ENCODE data around the gene HAUS7.
"Not testable (repeated sequence)": the region's sequence is repeated elsewhere in the genome, so short reads cannot be mapped to it uniquely, and the experiment has no call there.

The HAUS7 gene

GRCh38 chrX:153411255-153411987, 59.0 kb downstream of the HAUS7 start, which contains the start of gene ZFP92:
ZFP92 (plus strand) TSS chrX:153411472; CDS start chrX:153418323, 6,851 bp downstream.
- no peak for TF ChIP-seq JUND (IDR thresholded peaks at IDR 0.05; ENCODE audit: low read depth)
- no peak for DNase-seq (ENCODE audit: low read depth in 1 of 2, low spot score in 1 of 2)
- in situ Hi-C loops (cut with HindIII; ENCODE audit: low pct_unique_long_range_greater_than_20kb, low sequenced_read_pairs), result no loop called here

DNA sequence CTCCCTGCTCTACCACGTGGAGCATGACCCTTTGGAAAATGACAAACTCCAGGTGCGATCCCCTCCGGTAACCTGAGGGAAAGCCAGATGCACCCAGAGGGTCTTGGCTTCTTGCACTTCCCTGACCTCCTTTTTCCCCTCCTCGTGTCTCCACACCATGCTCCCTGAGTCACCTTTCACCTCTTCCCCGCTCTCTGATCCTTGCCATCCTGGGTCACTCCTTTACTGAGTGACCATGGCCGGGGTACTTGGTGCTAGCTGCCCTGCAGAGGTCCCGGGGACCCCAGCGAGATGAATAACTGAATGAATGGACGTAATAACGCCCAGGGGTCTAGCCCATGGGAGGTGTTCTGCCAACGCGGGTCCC, 59.5 kb downstream of the HAUS7 start:
- in situ Hi-C loops (cut with HindIII; ENCODE audit: low pct_unique_long_range_greater_than_20kb, low sequenced_read_pairs), result no loop called here
- TF ChIP-seq JUND (IDR thresholded peaks at IDR 0.05; ENCODE audit: low read depth), result no peak
- no peak for DNase-seq (ENCODE audit: low read depth in 1 of 2, low spot score in 1 of 2)

DNA sequence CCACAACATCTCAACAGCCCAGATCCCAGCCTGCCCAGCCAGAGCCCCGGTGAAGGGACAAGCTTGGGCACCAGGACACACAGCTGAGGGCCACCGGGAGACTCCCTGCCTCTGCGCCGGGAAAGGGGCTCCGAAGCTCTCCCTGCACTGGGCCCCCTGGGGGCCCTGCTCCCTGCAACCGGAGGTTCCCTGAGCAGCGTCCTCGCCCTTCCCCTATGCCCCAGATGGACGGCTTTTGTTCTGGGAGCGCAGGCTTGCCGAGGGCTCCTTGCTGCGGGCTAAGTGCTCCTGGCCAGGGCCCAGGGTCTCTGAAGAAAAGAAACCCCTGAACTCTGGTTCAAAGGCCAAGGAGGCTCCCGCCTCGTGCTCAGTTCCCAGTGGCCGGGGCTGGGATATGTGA, 60.0 kb downstream of the HAUS7 start:
- no peak for DNase-seq (ENCODE audit: low read depth in 1 of 2, low spot score in 1 of 2)
- TF ChIP-seq JUND (IDR thresholded peaks at IDR 0.05; ENCODE audit: low read depth), result no peak
- in situ Hi-C loops (cut with HindIII; ENCODE audit: low pct_unique_long_range_greater_than_20kb, low sequenced_read_pairs), result no loop called here

DNA sequence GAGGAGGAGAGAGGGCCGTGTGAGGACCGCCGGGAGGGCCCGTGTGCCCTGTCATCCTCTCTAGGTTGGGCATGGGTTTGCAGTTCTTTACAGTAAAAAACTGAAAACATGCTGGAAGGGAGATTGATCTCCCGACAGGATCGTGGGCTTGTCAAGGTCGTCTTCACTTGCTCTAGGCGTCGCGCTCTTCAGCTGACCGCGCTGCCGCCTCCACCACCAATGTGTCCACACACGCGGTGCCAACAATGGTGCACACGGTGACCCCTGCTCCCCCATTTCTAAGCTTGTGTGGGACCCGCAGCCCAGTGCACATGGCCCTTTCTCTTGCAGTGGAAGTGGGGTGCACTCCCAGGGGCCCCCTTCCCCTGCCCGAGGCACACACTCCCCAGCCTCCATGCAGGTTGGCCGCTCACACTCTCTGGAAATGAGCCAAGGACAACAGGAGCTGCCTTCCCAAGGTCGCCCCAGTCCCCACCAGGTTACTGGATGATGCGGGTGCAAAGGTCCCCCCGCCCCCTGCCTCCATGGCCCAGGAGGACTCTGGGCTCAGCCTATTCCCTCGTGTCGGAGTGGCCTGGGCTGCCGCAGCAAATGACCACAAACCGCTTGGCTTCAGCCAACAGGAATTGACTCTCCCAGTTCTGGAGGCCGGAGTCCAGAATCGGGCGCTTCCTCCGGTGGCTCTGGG, 60.8 kb downstream of the HAUS7 start:
- no peak for TF ChIP-seq JUND (IDR thresholded peaks at IDR 0.05; ENCODE audit: low read depth)
- in situ Hi-C loops (cut with HindIII; ENCODE audit: low pct_unique_long_range_greater_than_20kb, low sequenced_read_pairs), result no loop called here
- no peak for DNase-seq (ENCODE audit: low read depth in 1 of 2, low spot score in 1 of 2)

DNA sequence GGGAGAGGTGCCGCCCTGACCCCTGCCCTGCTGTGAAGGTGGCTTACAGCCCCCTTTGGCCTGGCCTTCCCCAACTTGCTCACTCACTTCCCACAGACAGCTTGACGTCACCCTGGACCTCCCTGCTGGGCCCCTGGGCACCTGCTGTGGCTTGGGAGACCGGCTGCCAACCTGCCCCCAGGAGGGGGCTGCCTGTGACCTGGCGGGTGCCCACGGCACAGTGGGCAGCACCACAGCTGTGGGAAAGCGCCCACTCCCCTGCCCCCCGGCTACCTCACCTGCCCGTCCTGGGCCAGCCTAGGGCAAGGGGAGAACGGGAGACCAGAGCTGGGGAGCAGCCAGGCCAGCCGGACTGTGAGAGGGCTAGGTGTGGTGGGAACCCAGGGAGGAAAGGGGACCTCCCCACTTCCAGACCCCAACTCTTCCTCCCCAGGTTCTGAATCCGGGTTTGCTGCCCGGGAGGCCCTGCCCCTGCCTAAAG, 61.5 kb downstream of the HAUS7 start:
- no peak for TF ChIP-seq JUND (IDR thresholded peaks at IDR 0.05; ENCODE audit: low read depth)
- DNase-seq (ENCODE audit: low read depth in 1 of 2, low spot score in 1 of 2), result no peak
- in situ Hi-C loops (cut with HindIII; ENCODE audit: low pct_unique_long_range_greater_than_20kb, low sequenced_read_pairs), result no loop called here

- DNase-seq (ENCODE audit: low read depth in 1 of 2, low spot score in 1 of 2), result no peak
- in situ Hi-C loops (cut with HindIII; ENCODE audit: low pct_unique_long_range_greater_than_20kb, low sequenced_read_pairs), result no loop called here
- no peak for TF ChIP-seq JUND (IDR thresholded peaks at IDR 0.05; ENCODE audit: low read depth)
These were observed 62.1 kb downstream of the HAUS7 start for GRCh38 chrX:153408221-153408721.

DNA sequence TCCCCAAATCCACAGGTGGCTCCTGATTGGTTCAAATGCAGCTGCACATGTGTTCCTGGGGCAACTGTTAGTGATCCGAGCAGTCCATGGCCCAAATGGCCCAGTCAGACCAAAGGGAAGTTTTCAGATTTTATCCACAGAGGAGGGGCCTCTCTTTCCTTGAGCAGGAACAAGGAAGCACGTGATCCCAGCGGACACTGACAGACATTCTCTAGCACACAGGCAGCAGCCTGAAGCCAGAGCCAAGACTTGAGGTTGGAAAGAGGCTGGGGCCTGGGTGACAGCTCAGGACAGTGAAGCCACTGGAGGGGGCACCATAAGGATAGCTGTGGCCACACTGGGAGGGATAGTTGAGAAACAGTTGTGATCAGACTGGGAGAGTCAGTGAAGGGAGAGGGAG, 62.6 kb downstream of the HAUS7 start:
- no peak for TF ChIP-seq JUND (IDR thresholded peaks at IDR 0.05; ENCODE audit: low read depth)
- DNase-seq (ENCODE audit: low read depth in 1 of 2, low spot score in 1 of 2), result no peak
- in situ Hi-C loops (cut with HindIII; ENCODE audit: low pct_unique_long_range_greater_than_20kb, low sequenced_read_pairs), result no loop called here

- in situ Hi-C loops (cut with HindIII; ENCODE audit: low pct_unique_long_range_greater_than_20kb, low sequenced_read_pairs), result no loop called here
- no peak for DNase-seq (ENCODE audit: low read depth in 1 of 2, low spot score in 1 of 2)
- TF ChIP-seq JUND (IDR thresholded peaks at IDR 0.05; ENCODE audit: low read depth), result no peak
These were observed 63.5 kb downstream of the HAUS7 start for GRCh38 chrX:153406903-153407302.

DNA sequence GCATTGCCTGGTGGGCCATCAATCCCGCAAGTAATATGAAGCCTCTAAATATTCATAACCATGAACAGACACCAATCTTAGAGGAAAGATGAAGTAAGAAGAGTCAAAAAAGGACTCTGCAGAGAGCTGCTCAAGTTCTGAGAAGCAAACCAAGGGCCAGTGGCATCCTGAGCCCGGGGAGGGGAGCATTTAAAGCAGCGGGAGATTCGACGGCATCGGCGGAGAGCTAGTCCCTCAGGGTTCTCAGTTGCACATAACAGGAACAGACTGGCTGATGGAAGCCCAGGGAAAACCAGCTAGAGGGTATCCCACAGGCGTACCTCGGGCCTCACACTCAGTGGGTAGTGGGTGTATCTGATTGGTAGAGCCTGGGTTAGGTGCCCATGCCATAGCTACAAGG, 64.4 kb downstream of the HAUS7 start:
- in situ Hi-C loops (cut with HindIII; ENCODE audit: low pct_unique_long_range_greater_than_20kb, low sequenced_read_pairs), result no loop called here
- TF ChIP-seq JUND (IDR thresholded peaks at IDR 0.05; ENCODE audit: low read depth), result no peak
- DNase-seq (ENCODE audit: low read depth in 1 of 2, low spot score in 1 of 2), result no peak

DNA sequence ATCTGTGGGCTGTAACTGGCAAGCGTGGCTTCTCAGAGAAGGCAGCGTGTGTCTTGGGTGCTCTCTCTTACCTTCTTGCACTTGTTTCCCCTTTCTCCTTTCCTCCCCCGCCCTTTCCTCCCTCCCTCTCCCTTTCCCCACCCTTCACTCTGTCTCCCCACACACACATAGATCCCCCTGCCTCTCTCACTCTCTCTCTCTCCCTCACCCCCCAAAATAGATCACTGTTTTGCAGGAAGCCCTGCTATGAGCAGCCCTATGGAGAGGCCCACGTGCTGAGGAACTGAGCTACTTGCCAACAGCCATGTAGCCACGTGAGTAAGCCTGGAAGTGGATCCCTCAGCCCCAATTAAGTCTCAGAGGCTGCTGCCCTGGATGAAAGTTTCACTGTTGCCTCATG, 65.0 kb downstream of the HAUS7 start:
- no peak for TF ChIP-seq JUND (IDR thresholded peaks at IDR 0.05; ENCODE audit: low read depth)
- in situ Hi-C loops (cut with HindIII; ENCODE audit: low pct_unique_long_range_greater_than_20kb, low sequenced_read_pairs), result no loop called here
- DNase-seq (ENCODE audit: low read depth in 1 of 2, low spot score in 1 of 2), result no peak

DNA sequence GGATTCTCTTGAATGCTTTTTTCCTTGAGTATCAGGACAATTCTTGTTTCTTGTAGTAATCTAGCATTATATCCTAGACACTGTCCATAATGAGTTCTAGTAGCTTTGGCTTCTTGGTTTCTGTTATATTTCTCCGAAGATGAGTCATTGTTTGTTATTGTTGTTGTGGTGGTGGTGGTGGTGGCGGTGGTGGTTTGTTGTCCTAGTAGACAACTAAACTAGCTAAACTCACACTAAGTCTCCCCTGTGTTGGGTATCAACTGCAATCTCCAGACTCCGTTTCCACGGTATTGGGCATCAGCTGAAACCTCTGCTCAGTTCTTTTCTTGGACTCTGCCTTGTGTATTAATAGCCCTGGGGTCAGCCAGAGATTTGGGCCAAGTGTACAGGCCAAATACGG, 66.0 kb downstream of the HAUS7 start:
- in situ Hi-C loops (cut with HindIII; ENCODE audit: low pct_unique_long_range_greater_than_20kb, low sequenced_read_pairs); DNase-seq (ENCODE audit: low read depth in 1 of 2, low spot score in 1 of 2): not testable (repeated sequence)

DNA sequence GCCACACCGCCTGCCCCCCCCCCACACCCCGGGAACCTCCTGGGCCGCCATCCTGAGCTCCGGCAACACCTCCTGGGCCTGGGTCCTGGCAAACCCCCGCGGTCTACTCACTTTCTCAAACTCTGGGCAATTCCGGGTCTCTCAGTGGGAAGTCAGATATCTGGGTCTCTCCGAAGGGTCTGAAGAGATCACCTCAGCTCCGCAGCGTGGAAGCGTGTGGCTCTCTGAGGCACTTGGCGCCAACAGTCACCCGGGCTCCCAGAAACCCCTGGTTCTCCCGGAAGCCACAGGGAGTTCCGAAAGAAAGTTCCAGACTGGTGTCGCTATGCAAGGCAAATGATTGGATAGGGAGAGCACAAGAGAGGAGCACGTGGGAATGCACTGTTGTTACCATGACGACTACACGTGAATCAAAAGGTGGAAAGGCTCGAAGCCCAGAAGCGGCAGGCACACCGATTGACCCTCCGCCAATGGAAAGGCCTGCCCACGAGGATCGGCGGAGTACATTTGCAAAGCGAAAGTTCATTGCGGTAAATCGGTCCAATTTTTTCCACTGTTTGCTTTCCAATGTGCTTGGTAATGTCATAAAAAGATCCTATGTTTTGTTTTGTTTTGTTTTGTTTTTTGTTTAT, 69.1 kb downstream of the HAUS7 start, which contains the start of gene PNMA6E:
Gene PNMA6E (minus strand): TSS at position 218 of the 632 bp plus-strand sequence. CDS start 2,501 bp downstream, outside the sequence.
- DNase-seq (ENCODE audit: low read depth in 1 of 2, low spot score in 1 of 2), result no peak
- in situ Hi-C loops (cut with HindIII; ENCODE audit: low pct_unique_long_range_greater_than_20kb, low sequenced_read_pairs), result no loop called here
- no peak for TF ChIP-seq JUND (IDR thresholded peaks at IDR 0.05; ENCODE audit: low read depth)

All from T47D (cell line).